GM18502 (cell line): ENCODE data around the gene UROC1.

Source experiments
- ATAC-seq: cut with Tn5 transposase; IDR thresholded peaks from one replicate; pipeline ENCODE4 v1.9.1; 2021; ENCODE audit warnings: mild to moderate bottlenecking; ENCODE audit not compliant: unreplicated experiment, poor library complexity

Gene UROC1

DNA sequence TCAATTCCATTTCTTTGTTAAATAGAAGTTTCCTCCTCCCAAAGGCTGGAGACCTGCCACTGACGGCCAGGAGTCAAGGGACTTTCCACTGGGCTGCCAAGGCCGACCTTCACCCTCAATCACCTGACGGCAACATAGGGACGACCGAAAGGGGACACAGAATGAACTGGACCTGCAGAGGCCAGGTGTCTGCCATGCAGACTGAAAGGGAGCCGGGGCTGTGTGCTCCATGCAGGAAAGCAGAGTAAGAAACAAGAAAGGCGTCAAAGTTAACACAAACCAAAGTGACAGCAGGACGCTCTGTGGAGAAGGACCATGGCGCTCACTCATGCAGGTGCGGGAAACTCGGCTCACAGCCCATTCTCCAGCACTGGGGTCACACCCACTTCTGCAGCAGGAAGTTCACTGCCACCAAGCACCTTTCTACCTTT is 67.9 kb downstream of the UROC1 start:
- no peak for ATAC-seq

DNA sequence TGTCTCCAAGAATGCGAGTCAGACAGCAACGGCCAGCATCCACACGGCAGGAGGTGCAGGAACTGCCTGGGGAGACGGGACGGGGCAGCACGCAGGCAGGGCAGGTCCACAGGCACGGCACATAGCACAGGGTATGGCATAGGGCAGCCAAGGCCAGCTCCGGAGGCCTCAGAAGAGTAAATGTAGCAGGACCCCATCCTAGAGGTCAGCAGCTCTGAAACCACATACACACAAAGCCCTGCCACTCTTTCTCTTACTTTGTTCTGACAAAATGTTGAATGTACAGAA is 68.7 kb downstream of the UROC1 start:
- no peak for ATAC-seq

- ATAC-seq = no peak
Observed at GRCh38 chr3:126448136-126448892, 69.3 kb downstream of the UROC1 start.

- ATAC-seq = no peak
Observed at GRCh38 chr3:126447456-126448106, 70.0 kb downstream of the UROC1 start.

GRCh38 chr3:126446791-126447190 is 70.8 kb downstream of the UROC1 start:
- ATAC-seq = no peak

DNA sequence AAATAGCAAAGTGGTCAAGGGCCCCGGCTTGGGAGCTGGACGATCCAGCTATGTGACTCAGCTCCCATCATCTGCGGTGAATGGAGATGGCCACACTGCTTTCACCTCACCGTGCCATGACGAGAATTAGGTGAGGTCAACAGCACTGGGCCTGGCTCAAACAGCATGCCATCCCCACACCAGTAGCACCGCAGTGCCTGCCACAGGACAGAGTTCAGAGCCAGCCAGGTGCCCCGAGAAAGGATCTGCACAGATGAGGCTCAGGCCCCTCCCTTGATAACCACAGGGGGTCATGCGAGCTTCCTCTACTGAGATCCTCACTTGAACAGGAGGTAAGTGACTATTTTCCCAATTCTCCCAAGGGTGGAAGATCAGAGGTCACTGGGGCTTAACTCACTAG is 71.3 kb downstream of the UROC1 start:
- no peak for ATAC-seq

- no peak for ATAC-seq
Observed at GRCh38 chr3:126445506-126445905, 72.1 kb downstream of the UROC1 start.

DNA sequence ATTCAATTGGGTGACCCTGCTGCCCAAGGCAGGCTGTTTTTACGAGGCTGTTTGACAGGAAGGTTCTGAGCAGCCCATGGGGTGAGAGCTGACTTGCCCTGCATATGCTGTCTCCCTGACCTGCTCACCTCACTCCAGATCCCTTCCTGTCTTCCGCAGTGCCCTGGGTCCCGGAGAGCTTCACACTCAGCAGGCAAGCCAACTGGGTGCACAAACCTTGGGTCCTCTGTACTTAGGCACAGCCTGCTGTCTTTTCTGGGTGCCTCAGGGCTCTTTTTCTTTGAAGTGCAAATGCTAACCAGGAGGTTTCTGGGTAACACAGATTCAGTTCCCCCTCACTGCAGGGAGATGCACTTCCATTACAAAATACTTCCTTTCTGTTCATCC is 74.7 kb downstream of the UROC1 start:
- ATAC-seq = no peak

- ATAC-seq = no peak
Observed at GRCh38 chr3:126442094-126442855, 75.3 kb downstream of the UROC1 start.

- no peak for ATAC-seq
Observed at GRCh38 chr3:126441256-126441880, 76.2 kb downstream of the UROC1 start.

DNA sequence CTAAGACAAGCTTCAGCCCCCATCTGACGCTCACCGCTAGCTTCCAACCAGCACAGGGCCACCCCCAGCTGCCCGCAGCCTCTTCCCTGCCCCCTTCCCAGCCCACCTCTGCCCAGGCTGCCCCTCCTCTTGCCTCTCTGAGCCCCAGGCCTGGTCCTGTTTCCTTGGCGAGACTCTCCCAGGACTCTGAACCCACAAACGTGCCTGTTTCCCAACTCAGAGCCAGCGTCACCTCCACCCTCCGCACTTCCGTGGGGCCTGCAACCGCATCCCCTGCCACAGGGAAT is 76.9 kb downstream of the UROC1 start:
- no peak for ATAC-seq

GRCh38 chr3:126439968-126440708 is 77.4 kb downstream of the UROC1 start:
- no peak for ATAC-seq

- no peak for ATAC-seq
Observed at GRCh38 chr3:126439346-126439967, 78.1 kb downstream of the UROC1 start.

- ATAC-seq = no peak
Observed at GRCh38 chr3:126438746-126439145, 78.8 kb downstream of the UROC1 start.

DNA sequence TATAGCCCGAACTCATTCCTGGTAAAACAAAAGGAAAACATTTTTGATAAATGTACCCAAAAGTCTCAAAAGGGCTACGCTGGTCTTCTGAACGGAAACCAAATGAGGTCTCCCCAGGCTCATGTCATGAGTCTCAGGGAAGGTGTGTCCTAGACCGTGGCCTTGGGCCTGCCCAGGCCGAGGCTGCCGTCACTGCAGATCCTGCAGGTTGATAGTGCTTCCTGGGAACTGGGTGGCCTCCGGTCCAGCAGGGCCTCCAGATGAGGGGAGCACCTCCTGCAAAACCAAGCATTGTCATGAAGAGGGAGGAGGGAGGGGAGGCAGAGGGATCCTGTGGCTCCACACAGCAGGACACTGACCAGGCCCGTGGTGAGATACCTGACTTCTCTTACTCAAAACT is 79.4 kb downstream of the UROC1 start:
- no peak for ATAC-seq

DNA sequence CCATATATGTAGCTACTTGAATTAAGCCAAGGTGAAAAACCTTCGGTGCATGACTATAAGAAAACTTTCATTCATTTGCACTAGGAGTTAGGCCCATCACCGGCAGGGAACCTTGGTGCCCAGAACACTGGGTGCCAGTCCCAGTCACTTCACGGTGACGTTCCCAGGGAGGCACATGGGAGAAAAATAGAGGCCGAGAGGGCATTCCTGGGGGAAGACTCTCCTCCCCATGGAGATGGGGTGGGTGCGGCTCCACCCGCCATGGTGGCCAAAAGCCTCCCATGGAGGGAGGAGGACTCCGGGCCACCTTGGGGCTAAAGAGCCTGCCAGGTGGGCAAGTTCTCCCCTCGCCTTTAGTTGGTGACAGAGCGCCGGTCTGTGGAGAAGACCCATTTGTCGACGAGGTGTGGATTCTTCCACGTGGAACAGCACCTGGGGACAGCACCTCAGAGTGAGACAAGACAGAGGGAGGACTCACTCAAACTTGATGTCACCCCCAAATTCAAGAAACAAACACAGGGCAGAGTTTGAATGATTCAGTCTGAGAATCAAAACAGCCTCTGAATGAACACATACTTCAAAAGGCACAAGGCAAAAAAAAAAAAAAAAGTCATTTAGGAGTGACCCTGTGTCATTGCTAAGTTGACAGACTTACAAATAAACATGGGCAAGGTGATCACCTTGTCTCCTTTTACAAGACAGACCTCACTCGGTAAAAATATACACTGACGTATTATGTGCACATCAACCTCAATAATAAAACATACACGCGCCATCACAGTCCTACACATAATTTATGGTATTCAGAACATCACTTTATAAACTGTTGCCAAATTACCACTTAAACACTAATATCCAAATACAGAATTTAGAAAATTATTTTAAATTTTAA is 80.5 kb downstream of the UROC1 start:
- ATAC-seq = no peak

GRCh38 chr3:126435456-126436315 is 81.9 kb downstream of the UROC1 start:
- no peak for ATAC-seq

GRCh38 chr3:126434931-126435411 is 82.6 kb downstream of the UROC1 start:
- ATAC-seq = no peak
